Heart left ventricle (tissue), 13 donors: Measurements from ENCODE around the gene CPA1.

ENCODE experiments used
- CTCF ChIP-seq, 12 donors: fragments of 200-600 bp; sonication (generic) in 4 of 12; IDR thresholded peaks; one replicate each; pipeline versions ENCODE4 v1.5.0 to v1.8.0; 2018 to 2022; ENCODE audit warnings: antibody characterized with exemption in 12 of 12, mild to moderate bottlenecking in 5 of 12
- POLR2A ChIP-seq, 2 donors: fragments of 450-650 bp; IDR thresholded peaks; one replicate each; pipeline ENCODE4 v1.6.1; 2017; ENCODE audit warnings: antibody characterized with exemption in 2 of 2, mild to moderate bottlenecking in 2 of 2, moderate library complexity in 2 of 2
- donor health status: ischemic (EF 13 %, LVEDD 7.1; RV severe dilation, severe dysfunction).
- donor health status: DM: no; HTN: yes; CAD: no.
- donor health status: DM: no; HTN: no; CAD: no.
- donor health status: ischemic (EF 25% LVEDD 6.9; RV normal size, moderate dysfunction).
- donor health status: ischemic (EF 25% LVEDD 5.7; RV mildly dilated, moderate dysfunction).
- donor health status: ischemic (EF 35%, LVEDD 5.7; RV mildly dilated, moderate dysfunction).
- donor health status: nonischemic (EF 11% LVEDD 7.7; RV severe dilation, severe dysfunction).
- donor health status: DM: yes; HTN: yes; CAD: no.
- donor health status: PGD.
- donor health status: ischemic (EF 29% LVEDD 5.4; RV normal size, mild dysfunction).
- donor health status: nonischemic (EF 23%, LVEDD 6.1; RV moderate dilation, normal function).

- TF ChIP-seq CTCF (IDR thresholded peaks at IDR 0.05) (no peak), POLR2A (IDR thresholded peaks at IDR 0.05) (no peak)
These were observed 7.7 kb upstream of the CPA1 start for GRCh38 chr7:130372402-130373165.
